Thoracic aorta (tissue), 2 donors: Measurements from ENCODE around the gene NUP107. TPM values are rescaled to one million over a fixed set of nuclear protein-coding genes. Genes with fewer than 3 reads are reported as not detected.
A peak's percentile ranks its signal among the peaks of the same experiment; 100 is the strongest.

Source experiments
- ATAC-seq: fragments of 150-250 bp; one replicate; pipeline ENCODE4 v1.8.0; 2017; ENCODE audit warnings: low read depth; ENCODE audit not compliant: insufficient number of reproducible peaks, low FRiP score
- DNase-seq: peaks from one replicate; pipeline ENCODE4 v3.0.0-alpha.2; 2020; ENCODE audit warnings: low spot score
- H3K27ac ChIP-seq, 2 donors: fragments of 200-600 bp; sonication (generic); 1 replicate in 1 of 2; 2 replicates in 1 of 2; pipeline ENCODE4 v1.5.1; 2016; ENCODE audit warnings: mild to moderate bottlenecking in 2 of 2, moderate library complexity in 2 of 2
- H3K27me3 ChIP-seq: fragments of 200-600 bp; sonication (generic); replicated peaks from 2 replicates; pipeline ENCODE4 v1.6.0; 2016; ENCODE audit warnings: mild to moderate bottlenecking; ENCODE audit not compliant: insufficient read depth
- H3K36me3 ChIP-seq: fragments of 200-600 bp; sonication (generic); one replicate; pipeline ENCODE4 v1.5.1; 2016
- H3K4me1 ChIP-seq, 2 donors: fragments of 200-600 bp; sonication (generic); 1 replicate in 1 of 2; 2 replicates in 1 of 2; pipeline versions ENCODE4 v1.5.1 to v1.6.0; 2016; ENCODE audit warnings: low read depth in 2 of 2, mild to moderate bottlenecking in 1 of 2; ENCODE audit not compliant: control insufficient read depth in 1 of 2
- H3K4me3 ChIP-seq: fragments of 200-600 bp; sonication (generic); 2 replicates; pipeline ENCODE4 v1.5.1; 2016; ENCODE audit warnings: mild to moderate bottlenecking
- H3K9me3 ChIP-seq: fragments of 200-600 bp; sonication (generic); 2 replicates; pipeline ENCODE4 v1.5.1; 2016
- total RNA-seq, 2 donors: library from RNA; depleted of rRNA; stranded (reverse); fragments of >200 nt; gene quantifications; one replicate each; pipeline versions ENCODE4 v1.1.0 to v1.2.3, GENCODE V29; 2016
- TF ChIP-seq, protein P1 (sequence below): fragments of 200-600 bp; sonication (generic); IDR thresholded peaks from one replicate; pipeline ENCODE4 v1.5.1; 2019; ENCODE audit warnings: antibody characterized with exemption

Gene NUP107
- total RNA-seq, 2 donors from 2014 or later, result 28.0 to 45.4 TPM

DNA sequence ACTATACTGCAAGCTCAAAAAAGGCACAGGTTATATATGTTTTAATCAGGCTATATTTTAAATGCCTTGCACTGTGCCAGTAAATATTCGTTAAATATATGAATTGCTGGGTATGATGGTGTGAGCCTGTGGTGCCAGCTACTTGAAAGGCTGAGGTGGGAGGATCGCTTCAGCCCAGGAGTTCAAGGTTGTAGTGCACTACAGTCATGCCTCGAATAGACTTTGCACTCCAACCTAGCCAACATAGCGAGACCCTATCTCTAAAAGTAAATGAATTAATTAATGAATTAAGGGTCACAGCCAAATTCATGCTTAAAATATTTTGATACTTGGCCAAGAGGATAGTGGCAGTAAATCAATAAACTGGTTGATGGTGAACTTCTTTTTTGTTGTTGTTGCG is 99.0 kb downstream of the NUP107 start:
- Histone ChIP-seq H3K4me1 (peaks cover 6 to 8% of the 10 kb centered on the region in 2 donors), H3K27me3 (no peaks in the 10 kb centered on the region), H3K36me3 (no peaks in the 10 kb centered on the region), H3K9me3 (no peaks in the 10 kb centered on the region), H3K4me3 (no peak overlapping the region), H3K27ac (no peak overlapping the region)
- ATAC-seq, result no peak
- TF ChIP-seq, protein P1, sequence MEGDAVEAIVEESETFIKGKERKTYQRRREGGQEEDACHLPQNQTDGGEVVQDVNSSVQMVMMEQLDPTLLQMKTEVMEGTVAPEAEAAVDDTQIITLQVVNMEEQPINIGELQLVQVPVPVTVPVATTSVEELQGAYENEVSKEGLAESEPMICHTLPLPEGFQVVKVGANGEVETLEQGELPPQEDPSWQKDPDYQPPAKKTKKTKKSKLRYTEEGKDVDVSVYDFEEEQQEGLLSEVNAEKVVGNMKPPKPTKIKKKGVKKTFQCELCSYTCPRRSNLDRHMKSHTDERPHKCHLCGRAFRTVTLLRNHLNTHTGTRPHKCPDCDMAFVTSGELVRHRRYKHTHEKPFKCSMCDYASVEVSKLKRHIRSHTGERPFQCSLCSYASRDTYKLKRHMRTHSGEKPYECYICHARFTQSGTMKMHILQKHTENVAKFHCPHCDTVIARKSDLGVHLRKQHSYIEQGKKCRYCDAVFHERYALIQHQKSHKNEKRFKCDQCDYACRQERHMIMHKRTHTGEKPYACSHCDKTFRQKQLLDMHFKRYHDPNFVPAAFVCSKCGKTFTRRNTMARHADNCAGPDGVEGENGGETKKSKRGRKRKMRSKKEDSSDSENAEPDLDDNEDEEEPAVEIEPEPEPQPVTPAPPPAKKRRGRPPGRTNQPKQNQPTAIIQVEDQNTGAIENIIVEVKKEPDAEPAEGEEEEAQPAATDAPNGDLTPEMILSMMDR, result no peak
- DNase-seq, result no peak

DNA sequence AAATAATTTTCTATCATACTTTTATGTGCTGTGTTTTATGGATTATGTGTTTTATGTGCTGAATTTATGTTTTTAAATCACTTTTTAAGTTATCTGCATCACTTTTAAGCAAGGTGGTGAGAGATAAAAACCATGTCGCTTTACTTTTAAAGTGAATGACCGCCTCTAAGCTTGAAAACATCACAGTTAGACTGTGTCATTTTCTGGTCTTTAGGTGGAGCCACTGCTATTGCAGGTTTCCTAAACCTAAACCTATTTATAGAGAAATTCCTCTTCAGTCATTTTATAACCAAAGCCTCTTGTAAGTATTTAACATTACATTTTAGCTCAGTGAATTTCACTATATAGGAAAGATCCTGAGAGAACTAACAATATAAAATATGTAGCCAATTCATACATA is 100.2 kb downstream of the NUP107 start:
- H3K27me3 ChIP-seq, result no peaks in the 10 kb centered on the region
- no peak for DNase-seq
- TF ChIP-seq, protein P1, result no peak

DNA sequence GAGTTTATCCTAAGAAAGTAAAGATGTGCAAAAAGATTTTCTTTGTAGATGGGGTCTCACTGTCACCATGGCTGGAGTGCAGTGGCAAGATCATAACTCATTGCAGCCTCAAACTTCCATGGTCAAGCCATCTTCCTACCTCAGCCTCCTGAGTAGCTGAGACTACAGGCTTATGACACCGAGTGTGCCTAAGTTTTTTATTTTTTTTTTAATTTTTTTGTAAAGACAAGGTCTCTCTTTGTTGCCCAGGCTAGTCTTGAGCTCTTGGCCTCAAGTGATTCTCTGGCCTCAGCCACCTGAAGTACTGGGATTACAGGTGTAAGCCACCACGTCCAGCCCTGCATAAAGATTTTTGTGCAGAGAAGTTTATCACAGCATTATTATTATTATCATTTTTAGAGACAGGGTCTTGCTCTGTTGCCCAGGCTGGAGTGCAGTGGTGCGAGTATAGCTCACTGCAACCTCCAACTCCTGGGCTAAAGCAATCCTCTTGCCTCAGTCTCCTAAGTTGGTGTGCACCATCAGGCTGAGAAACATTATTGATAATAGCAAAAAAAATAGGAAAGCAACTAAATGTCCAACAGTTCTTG is 101.9 kb downstream of the NUP107 start:
- H3K36me3 ChIP-seq, result no peaks in the 10 kb centered on the region
- H3K27me3 ChIP-seq, result no peaks in the 10 kb centered on the region
- DNase-seq (no peak), ATAC-seq (no peak)
- TF ChIP-seq, protein P1, result no peak
- no peak overlapping the region for H3K4me3 ChIP-seq
- no peak overlapping the region for H3K27ac ChIP-seq
- no peaks in the 10 kb centered on the region for H3K9me3 ChIP-seq
- peaks cover 6 to 8% of the 10 kb centered on the region in 2 donors for H3K4me1 ChIP-seq

More for the DNA sequence above, 100.2 kb downstream of the NUP107 start:
- Histone ChIP-seq H3K4me3 (no peak overlapping the region), H3K27ac (peak overlapping the region; percentile 5 to 59), H3K9me3 (no peaks in the 10 kb centered on the region), H3K4me1 (peaks cover 6 to 8% of the 10 kb centered on the region in 2 donors), H3K36me3 (no peaks in the 10 kb centered on the region)
- no peak for ATAC-seq

DNA sequence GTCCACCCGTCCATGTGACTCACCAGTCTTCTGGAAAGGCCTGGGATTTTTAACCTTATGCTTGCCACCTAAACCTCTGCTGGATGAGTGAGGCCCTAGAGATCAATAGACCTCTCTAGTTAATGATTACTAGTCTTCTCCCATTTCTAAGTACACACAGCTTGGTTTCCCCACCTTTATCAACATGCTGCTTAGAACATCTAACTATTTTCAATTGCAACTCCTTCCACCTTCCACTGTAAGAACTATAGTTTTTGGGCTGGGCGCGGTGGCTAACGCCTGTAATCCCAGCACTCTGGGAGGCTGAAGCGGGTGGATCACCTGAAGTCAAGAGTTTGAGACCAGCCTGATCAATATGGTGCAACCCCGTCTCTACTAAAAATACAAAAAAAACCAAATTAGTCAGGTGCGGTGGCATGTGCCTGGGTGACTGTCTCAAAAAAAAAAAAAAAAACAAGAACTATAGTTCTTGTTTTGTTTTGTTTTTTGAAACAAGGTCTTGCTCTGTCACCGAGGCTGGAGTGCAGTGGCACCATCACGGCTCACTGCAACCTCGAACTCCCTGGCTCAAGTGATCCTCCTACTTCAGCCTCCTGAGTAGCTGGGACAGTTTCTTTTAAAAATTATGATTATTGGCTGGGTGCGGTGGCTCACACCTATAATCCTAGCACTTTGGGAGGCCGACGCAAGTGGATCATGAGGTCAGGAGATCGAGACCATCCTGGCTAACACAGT is 102.5 kb downstream of the NUP107 start:
- no peak for DNase-seq

More for the DNA sequence above, 102.5 kb downstream of the NUP107 start:
- no peaks in the 10 kb centered on the region for H3K9me3 ChIP-seq
- no peaks in the 10 kb centered on the region for H3K27me3 ChIP-seq
- no peak for ATAC-seq
- peaks cover 6 to 8% of the 10 kb centered on the region in 2 donors for H3K4me1 ChIP-seq
- TF ChIP-seq, protein P1, result no peak
- H3K4me3 ChIP-seq, result no peak overlapping the region
- no peak overlapping the region for H3K27ac ChIP-seq
- H3K36me3 ChIP-seq, result no peaks in the 10 kb centered on the region
